HG03520 (cell line): ENCODE measurements around the gene ADGRL1.
"Not testable (repeated sequence)": the region's sequence is repeated elsewhere in the genome, so short reads cannot be mapped to it uniquely, and the experiment has no call there.

ENCODE experiments used
- ATAC-seq: cut with Tn5 transposase; IDR thresholded peaks from one replicate; pipeline ENCODE4 v1.9.1; 2021; ENCODE audit warnings: mild to moderate bottlenecking, moderate library complexity; ENCODE audit not compliant: unreplicated experiment

Gene ADGRL1

GRCh38 chr19:14195216-14195615 lies 10.8 kb downstream of the ADGRL1 start:
- not testable (repeated sequence) for ATAC-seq

GRCh38 chr19:14189415-14189814 lies 16.6 kb downstream of the ADGRL1 start:
- ATAC-seq = no peak

GRCh38 chr19:14188086-14188485 lies 17.9 kb downstream of the ADGRL1 start:
- ATAC-seq = not testable (repeated sequence)

GRCh38 chr19:14187561-14187960 lies 18.4 kb downstream of the ADGRL1 start:
- no peak for ATAC-seq

GRCh38 chr19:14186684-14187083 lies 19.3 kb downstream of the ADGRL1 start:
- ATAC-seq = not testable (repeated sequence)

GRCh38 chr19:14185691-14186090 lies 20.3 kb downstream of the ADGRL1 start:
- not testable (repeated sequence) for ATAC-seq

GRCh38 chr19:14185158-14185557 lies 20.8 kb downstream of the ADGRL1 start:
- no peak for ATAC-seq

- no peak for ATAC-seq
Measured at GRCh38 chr19:14183741-14184350, 22.1 kb downstream of the ADGRL1 start.

GRCh38 chr19:14182476-14182875 lies 23.5 kb downstream of the ADGRL1 start:
- ATAC-seq = no peak

GRCh38 chr19:14181906-14182305 lies 24.1 kb downstream of the ADGRL1 start:
- no peak for ATAC-seq

GRCh38 chr19:14181199-14181598 lies 24.8 kb downstream of the ADGRL1 start:
- not testable (repeated sequence) for ATAC-seq

GRCh38 chr19:14177496-14178074 lies 28.4 kb downstream of the ADGRL1 start:
- no peak for ATAC-seq

- no peak for ATAC-seq
Measured at GRCh38 chr19:14175351-14175792, 30.6 kb downstream of the ADGRL1 start.

- no peak for ATAC-seq
Measured at GRCh38 chr19:14174883-14175282, 31.1 kb downstream of the ADGRL1 start.

GRCh38 chr19:14168993-14169392 lies 37.0 kb downstream of the ADGRL1 start:
- ATAC-seq = no peak

- no peak for ATAC-seq
Measured at GRCh38 chr19:14168259-14168972, 37.6 kb downstream of the ADGRL1 start.

- ATAC-seq = no peak
Measured at GRCh38 chr19:14167576-14168138, 38.3 kb downstream of the ADGRL1 start.

- ATAC-seq = no peak
Measured at GRCh38 chr19:14166999-14167575, 38.9 kb downstream of the ADGRL1 start.

GRCh38 chr19:14165990-14166830 lies 39.8 kb downstream of the ADGRL1 start:
- ATAC-seq = no peak

GRCh38 chr19:14164724-14165493 lies 41.1 kb downstream of the ADGRL1 start:
- ATAC-seq = no peak
